ENCODE results near the gene ZNF24.

The ZNF24 gene

GRCh38 chr18:35352778-35353177 is 8.6 kb upstream of the ZNF24 start:
- no peak for DNase-seq (ENCODE audit: low read depth)

DNA sequence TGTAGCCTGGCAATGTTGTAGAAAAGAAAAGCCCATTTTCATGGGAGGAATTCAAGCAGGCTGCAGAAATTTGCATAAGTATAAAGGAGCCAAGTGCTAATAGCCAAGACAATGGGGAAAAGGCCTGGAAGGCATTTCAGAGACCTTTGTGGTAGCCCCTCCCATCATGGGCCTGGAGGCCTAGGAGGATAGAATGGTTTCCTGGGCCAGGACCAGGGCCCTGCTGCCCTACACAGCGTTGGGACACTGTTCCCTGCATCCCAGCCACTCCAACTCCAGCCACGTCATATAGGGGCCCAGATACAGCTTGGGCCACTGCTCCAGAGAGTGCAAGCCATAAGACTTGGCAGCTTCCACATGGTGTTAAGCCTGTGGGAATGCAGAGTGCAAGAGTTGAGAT is 8.1 kb upstream of the ZNF24 start:
- no peak for DNase-seq (ENCODE audit: low read depth)

DNA sequence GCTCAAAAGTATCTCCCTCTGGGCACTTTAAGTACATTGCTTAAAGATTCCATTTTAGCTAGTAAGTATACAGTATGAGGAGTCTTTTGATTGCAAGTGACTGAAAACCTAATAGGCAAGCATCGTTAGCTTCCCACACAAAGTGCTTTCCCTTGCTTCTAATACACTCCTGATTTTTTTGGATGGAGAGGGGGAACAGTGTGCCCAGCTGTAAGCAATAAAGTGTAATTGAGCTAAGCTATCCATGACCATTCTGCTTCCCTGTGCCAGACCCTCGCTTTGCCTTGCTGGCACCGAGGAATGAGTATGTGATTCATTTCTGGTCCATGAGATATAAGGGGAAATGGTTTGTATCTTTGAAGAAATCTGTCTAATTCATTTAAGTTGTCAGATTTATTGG is 3.8 kb upstream of the ZNF24 start:
- no peak for DNase-seq (ENCODE audit: low read depth)

- no peak for DNase-seq (ENCODE audit: low read depth)
Observed at GRCh38 chr18:35345950-35346349, 1.7 kb upstream of the ZNF24 start.

DNA sequence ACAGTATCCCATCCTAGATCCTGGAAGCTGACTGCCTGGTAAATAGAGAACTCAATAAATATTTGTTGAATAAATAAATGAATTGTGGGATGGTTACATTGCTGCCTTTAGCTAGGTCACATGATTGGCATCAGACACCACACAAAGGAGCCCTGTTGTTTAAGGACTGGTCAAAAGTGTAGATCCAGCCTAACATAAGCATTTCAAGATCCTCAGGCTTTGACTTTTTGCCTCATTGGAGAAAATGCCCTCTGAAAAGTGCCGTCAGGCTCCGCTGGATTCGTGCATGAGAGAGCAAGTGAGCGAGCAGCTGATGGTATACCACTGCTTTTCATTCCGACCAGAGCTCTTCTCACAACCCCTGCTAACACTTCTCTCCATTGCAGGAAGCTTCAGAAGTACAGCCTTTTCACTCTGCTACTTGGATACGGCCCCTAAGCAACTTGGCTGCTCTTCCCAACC is 1.3 kb upstream of the ZNF24 start:
- no peak for DNase-seq (ENCODE audit: low read depth)

DNA sequence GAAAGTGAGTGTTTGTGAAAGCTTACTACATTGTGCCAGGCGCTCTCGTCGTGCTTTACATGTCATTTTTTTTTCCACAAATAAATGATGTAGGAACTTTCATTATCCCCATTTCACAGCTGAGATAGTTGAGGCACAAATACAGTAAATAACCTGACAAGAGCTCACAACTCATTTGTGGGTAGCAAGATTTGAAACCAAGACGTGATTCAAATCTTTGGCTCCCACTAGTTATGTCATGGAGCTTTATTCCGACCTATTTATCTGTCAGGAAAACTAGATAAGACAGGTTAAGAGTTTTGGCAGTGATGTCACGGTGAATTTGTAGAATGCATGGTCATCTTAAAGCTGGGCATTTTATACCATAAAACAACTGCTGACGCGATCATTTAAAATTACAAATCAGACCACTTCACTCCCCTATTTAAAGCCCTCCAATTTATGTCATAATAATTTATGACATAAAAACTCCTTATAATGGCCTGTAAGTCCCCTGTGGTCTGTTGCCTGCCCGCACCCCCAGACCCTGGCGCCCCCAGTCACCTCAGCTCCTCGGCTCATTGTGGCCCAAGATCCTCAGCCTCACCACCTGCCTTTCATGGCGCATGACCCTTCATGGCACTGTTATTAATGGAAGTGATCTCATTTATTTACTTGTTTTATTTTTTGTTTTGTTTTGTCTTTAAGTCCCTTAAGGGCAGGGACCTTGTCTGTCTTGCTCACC is 678 bp upstream of the ZNF24 start:
- DNase-seq (ENCODE audit: low read depth): no peak

GRCh38 chr18:35343488-35343935 is 708 bp downstream of the ZNF24 start:
- DNase-seq (ENCODE audit: low read depth): no peak

DNA sequence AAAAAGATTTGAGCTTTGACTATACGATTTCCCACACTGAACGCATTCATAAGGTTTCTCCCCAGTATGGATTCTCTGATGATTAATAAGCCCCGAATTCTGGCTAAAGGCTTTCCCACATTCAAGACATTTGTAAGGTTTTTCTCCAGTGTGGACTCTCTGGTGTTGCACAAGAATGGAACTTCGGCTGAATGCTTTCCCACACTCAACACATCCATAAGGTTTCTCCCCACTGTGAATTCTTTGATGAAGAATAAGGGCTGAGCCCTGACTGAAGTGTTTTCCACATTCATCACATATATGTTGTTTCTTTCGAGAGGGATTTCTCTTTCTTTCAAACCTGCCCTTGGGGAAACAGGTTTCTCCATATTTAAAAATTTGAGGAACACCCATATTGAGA is 6.9 kb downstream of the ZNF24 start:
- DNase-seq (ENCODE audit: low read depth): no peak

DNA sequence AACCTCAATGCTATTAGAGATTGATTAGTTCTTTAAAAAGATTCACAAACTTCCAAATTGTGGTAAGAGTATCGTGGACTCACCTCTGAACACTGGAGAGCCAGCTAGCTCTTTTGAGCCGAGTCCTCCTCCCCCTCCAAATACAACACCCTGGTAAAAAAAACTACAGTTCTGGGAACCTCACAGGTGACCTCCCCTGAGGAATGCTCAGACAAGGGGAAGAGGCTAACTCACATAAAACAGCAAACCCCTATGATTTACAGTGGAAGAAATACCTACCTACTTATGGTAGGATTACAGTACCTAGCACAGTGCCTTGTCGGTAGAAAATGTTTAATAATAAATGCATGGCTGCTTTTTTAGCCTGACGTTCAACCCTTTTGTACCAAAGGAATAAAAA is 8.4 kb downstream of the ZNF24 start:
- DNase-seq (ENCODE audit: low read depth): no peak

GRCh38 chr18:35334821-35335220 is 9.4 kb downstream of the ZNF24 start:
- no peak for DNase-seq (ENCODE audit: low read depth)

GRCh38 chr18:35334212-35334611 is 10.0 kb downstream of the ZNF24 start:
- no peak for DNase-seq (ENCODE audit: low read depth)

- no peak for DNase-seq (ENCODE audit: low read depth)
Observed at GRCh38 chr18:35331367-35332087, 12.7 kb downstream of the ZNF24 start.

DNA sequence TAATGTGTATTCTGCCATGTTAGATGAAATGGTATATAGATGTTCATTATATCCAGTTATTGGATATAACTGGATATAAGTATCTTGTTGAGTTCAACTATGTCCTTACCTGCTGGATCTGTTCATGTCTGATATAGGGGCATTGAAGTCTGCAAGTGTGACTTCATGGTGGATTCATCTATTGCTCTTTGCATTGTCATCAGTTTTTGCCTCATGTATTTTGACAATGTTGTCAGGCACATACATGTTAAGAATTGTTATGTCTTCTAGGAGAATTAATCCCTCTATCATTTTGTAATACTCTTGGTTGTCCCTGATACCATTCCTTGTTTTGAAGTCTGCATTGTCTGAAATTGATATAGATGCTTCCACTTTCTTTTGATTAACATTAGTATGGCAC is 15.4 kb downstream of the ZNF24 start:
- no peak for DNase-seq (ENCODE audit: low read depth)

- DNase-seq (ENCODE audit: low read depth): no peak
Observed at GRCh38 chr18:35326695-35327387, 17.4 kb downstream of the ZNF24 start.

DNA sequence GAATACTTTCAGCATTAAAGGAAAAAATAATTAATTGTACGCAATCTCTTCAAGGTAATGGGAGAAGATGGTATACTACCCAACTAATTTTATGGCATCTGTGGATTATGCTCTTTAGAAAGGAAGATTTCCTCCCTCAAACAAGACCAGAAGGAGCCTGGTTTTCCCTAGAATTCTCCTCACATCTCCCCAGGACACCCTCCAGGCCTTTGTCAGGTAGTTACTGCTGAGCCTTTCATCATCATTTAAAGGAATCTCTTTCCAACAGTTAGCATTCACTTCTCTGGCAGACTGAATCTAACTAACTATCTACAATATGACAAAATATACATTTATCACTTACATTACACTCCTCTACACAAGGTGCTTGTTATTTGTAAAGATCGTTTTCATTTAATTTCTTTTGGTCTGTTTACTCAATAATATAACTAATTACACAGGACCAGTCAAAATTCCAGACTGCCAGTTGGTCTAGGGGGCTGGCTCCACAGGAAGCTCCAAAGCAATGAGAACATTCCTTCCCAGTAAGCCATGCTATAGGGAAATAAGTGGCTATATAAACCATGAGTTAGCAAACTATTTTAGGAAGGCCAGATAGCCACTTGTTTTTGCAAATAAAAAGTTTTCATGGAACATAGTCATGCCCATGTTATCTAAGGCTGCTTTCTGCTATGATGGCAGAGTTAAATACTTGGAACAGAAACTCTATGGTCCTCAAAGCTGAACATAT is 19.1 kb downstream of the ZNF24 start:
- DNase-seq (ENCODE audit: low read depth): no peak

DNA sequence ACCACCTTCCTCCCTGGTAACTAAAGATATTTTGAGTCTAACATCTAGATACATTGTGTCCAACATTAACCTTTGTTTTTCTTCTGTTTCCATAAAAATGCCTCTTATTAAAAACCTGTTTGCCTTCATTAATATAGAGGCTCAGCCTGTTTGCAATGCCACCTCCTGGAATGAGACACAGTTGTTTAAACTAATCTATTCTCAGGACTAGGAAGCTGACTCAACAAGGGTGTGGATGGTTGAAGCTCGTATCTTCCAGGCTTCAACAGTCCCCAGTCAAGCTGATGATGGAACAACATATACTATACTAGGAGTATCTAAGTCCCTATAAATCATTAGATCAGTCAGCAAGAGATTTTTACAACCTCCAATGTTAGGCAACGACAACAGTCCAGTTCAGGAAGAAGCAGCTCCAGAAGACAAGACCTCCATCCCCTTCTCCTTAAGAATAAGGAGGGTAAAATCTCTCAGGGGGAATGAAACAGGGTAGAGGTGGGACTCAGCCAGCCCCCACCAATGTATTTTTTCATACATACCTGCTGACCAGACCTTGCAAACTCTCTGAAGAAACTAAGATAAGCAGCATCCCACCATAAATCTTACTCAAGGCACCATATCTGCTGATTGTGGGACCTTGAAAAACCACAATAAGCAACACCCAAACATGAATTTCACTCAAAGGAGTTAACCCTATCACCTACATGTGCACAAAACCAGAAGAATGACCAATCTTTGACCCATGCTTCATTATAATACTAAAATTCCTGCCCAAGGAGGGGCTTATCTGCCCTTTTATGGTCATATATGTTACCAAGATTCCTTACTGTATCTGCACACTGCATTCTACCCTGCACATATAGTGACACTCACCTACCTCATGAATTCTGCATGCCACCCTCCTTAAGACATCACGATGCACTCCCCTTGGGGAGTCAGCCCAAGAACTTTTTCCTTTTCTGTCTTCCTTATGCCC is 21.4 kb downstream of the ZNF24 start:
- no peak for DNase-seq (ENCODE audit: low read depth)

- DNase-seq (ENCODE audit: low read depth): no peak
Observed at GRCh38 chr18:35311496-35311895, 32.7 kb downstream of the ZNF24 start.

DNA sequence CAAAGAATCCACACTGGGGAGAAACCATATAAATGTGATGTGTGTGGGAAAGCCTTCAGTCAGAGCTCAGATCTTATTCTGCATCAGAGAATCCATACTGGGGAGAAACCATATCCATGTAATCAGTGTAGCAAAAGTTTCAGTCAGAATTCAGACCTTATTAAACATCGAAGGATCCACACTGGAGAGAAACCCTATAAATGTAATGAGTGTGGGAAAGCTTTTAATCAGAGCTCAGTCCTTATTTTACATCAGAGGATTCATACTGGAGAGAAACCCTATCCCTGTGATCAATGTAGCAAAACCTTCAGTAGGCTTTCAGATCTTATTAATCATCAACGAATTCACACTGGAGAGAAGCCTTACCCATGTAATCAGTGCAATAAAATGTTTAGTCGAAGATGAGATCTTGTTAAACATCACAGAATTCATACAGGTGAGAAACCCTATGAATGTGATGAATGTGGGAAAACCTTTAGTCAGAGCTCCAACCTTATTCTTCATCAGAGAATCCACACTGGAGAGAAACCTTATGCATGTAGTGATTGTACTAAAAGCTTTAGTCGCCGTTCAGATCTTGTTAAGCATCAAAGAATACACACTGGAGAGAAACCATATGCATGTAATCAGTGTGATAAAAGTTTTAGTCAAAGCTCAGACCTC is 37.5 kb downstream of the ZNF24 start:
- DNase-seq (ENCODE audit: low read depth): no peak

GRCh38 chr18:35303610-35304009 is 40.6 kb downstream of the ZNF24 start:
- DNase-seq (ENCODE audit: low read depth): no peak

GRCh38 chr18:35296060-35296459 is 48.2 kb downstream of the ZNF24 start:
- no peak for DNase-seq (ENCODE audit: low read depth)

GRCh38 chr18:35291166-35291565 is 53.1 kb downstream of the ZNF24 start:
- no peak for DNase-seq (ENCODE audit: low read depth)

Data from stimulated activated CD8-positive, alpha-beta memory T cell treated with anti-CD3 and anti-CD28 coated beads, Interleukin-12 subunit alpha, Interleukin-12 subunit beta, amount 100 ng/mL, for 1 hour (primary cell).